PC-9 (cell line): ENCODE results near the gene ITPR3. TPM values are rescaled to one million over a fixed set of nuclear protein-coding genes. Genes with fewer than 3 reads are reported as not detected.

Experiments
- BruUV-seq: library from RNA; stranded (reverse); fragments of 400-500 nt; replicated peaks from 2 replicates; lab custom pipeline; 2021; lab: Mats Ljungman, UMichigan
- CTCF ChIA-PET: fragments of 300-600 bp; sonication (Branson Sonifier 250); formaldehyde crosslinking; loops from one replicate; lab custom pipeline; 2022; ENCODE audit warnings: antibody characterized with exemption; lab: Charles Lee
- POLR2A ChIA-PET: fragments of 300-600 bp; sonication (Branson Sonifier 250); formaldehyde crosslinking; loops from one replicate; lab custom pipeline; 2022; ENCODE audit warnings: antibody characterized with exemption; ENCODE audit not compliant: unreplicated experiment; lab: Charles Lee
- DNase-seq, 2 experiments: peaks; one replicate each; pipeline versions ENCODE4 v3.0.0 to v3.0.0-alpha.2; 2015 to 2022; ENCODE audit warnings: mixed read lengths in 1 of 2
- H2AFZ ChIP-seq: fragments of 200-600 bp; sonication (generic); 2 replicates; pipeline ENCODE4 v1.8.1; 2017; ENCODE audit warnings: antibody characterized with exemption
- H3F3A ChIP-seq: fragments of 200-600 bp; sonication (generic); 2 replicates; pipeline ENCODE4 v1.8.1; 2017; ENCODE audit warnings: antibody characterized with exemption, mild to moderate bottlenecking, low read depth; ENCODE audit not compliant: insufficient read depth
- H3K27ac ChIP-seq: fragments of 200-600 bp; sonication (generic); 2 replicates; pipeline ENCODE4 v1.6.1; 2016; ENCODE audit warnings: mixed run types
- H3K27me3 ChIP-seq: fragments of 200-600 bp; sonication (generic); 2 replicates; pipeline ENCODE4 v1.6.1; 2016; ENCODE audit warnings: low read depth, mixed run types; ENCODE audit not compliant: insufficient read depth
- H3K36me3 ChIP-seq: fragments of 200-600 bp; sonication (generic); 2 replicates; pipeline ENCODE4 v1.6.1; 2016; ENCODE audit warnings: low read depth, mixed run types
- H3K4me1 ChIP-seq: fragments of 200-600 bp; sonication (generic); replicated peaks from 2 replicates; pipeline ENCODE4 v1.6.1; 2016; ENCODE audit warnings: mixed run types; ENCODE audit not compliant: insufficient read depth
- H3K4me2 ChIP-seq: fragments of 200-600 bp; sonication (generic); 2 replicates; pipeline ENCODE4 v1.6.1; 2017; ENCODE audit warnings: mixed run types
- H3K4me3 ChIP-seq: fragments of 200-600 bp; sonication (generic); 2 replicates; pipeline ENCODE4 v1.6.1; 2016; ENCODE audit warnings: mixed run types
- H3K79me2 ChIP-seq: fragments of 200-600 bp; sonication (generic); 2 replicates; pipeline ENCODE4 v1.6.1; 2017; ENCODE audit warnings: low read depth, mixed run types
- H3K9me2 ChIP-seq: fragments of 200-600 bp; sonication (generic); 2 replicates; pipeline ENCODE4 v1.8.1; 2017; ENCODE audit warnings: mild to moderate bottlenecking; ENCODE audit not compliant: insufficient read depth
- H3K9me3 ChIP-seq: fragments of 200-600 bp; sonication (generic); 2 replicates; pipeline ENCODE4 v1.8.1; 2016; ENCODE audit warnings: low read depth; ENCODE audit not compliant: insufficient read depth
- H4K20me1 ChIP-seq: fragments of 200-600 bp; sonication (generic); 2 replicates; pipeline ENCODE4 v1.8.1; 2017; ENCODE audit not compliant: insufficient read depth
- CTCF ChIP-seq: fragments of 200-600 bp; sonication (generic); conservative IDR thresholded peaks from 2 replicates; pipeline ENCODE4 v1.6.1; 2017; ENCODE audit warnings: mixed run types, antibody characterized with exemption, mild to moderate bottlenecking, moderate library complexity
- EZH2 ChIP-seq: fragments of 200-600 bp; sonication (generic); IDR thresholded peaks from 2 replicates; pipeline ENCODE4 v1.8.0; 2017; ENCODE audit warnings: antibody characterized with exemption, low read depth
- intact Hi-C: fragments of 100-400 bp; cut with micrococcal nuclease; formaldehyde crosslinking; loops from one replicate; pipeline ENCODE4 v1.10.0; 2022; ENCODE audit not compliant: unreplicated experiment
- total RNA-seq: library from RNA; stranded (reverse); gene quantifications from 2 replicates; pipeline ENCODE4 v1.2.3, GENCODE V29; 2021

ITPR3 gene
- total RNA-seq, 1 experiment from 2014 or later, result 86.9 TPM

- no peak overlapping the region for H3K27ac ChIP-seq
- no peak overlapping the region for H3K4me2 ChIP-seq
- intact Hi-C loops, result no loop called here
- no peak overlapping the region for H2AFZ ChIP-seq
- H3K27me3 ChIP-seq, result no peaks in the 10 kb centered on the region
- no TSS peak for BruUV-seq
- ChIA-PET CTCF (no interaction called here), POLR2A (no interaction called here)
- TF ChIP-seq EZH2 (no peak), CTCF (no peak)
- no peaks in the 10 kb centered on the region for H3K9me2 ChIP-seq
- no peaks in the 10 kb centered on the region for H3K9me3 ChIP-seq
- H3K4me3 ChIP-seq, result no peak overlapping the region
- no peaks in the 10 kb centered on the region for H3K79me2 ChIP-seq
- peaks cover 35% of the 10 kb centered on the region for H3K4me1 ChIP-seq
- H3K36me3 ChIP-seq, result no peaks in the 10 kb centered on the region
- DNase-seq, result no peak
- no peaks in the 10 kb centered on the region for H4K20me1 ChIP-seq
- peaks cover 24% of the 10 kb centered on the region for H3F3A ChIP-seq
These were observed 33.6 kb upstream of the ITPR3 start for GRCh38 chr6:33587529-33587928.

- no peaks in the 10 kb centered on the region for H3K9me2 ChIP-seq
- TF ChIP-seq EZH2 (no peak), CTCF (no peak)
- POLR2A ChIA-PET, result no interaction called here
- H3K4me2 ChIP-seq, result peak overlapping the region; percentile 82; the same call in 1 of the 2 replicates
- H3F3A ChIP-seq, result peaks cover 24% of the 10 kb centered on the region
- no peaks in the 10 kb centered on the region for H3K36me3 ChIP-seq
- H3K27me3 ChIP-seq, result no peaks in the 10 kb centered on the region
- H3K4me3 ChIP-seq, result no peak overlapping the region
- no peak overlapping the region for H3K27ac ChIP-seq
- DNase-seq, result no peak
- no peaks in the 10 kb centered on the region for H3K79me2 ChIP-seq
- H4K20me1 ChIP-seq, result no peaks in the 10 kb centered on the region
- CTCF ChIA-PET, result no interaction called here
- H3K4me1 ChIP-seq, result peaks cover 35% of the 10 kb centered on the region
- BruUV-seq, result no TSS peak
- H2AFZ ChIP-seq, result no peak overlapping the region
- no peaks in the 10 kb centered on the region for H3K9me3 ChIP-seq
- intact Hi-C loops, result loop anchor here (1.0 kb wide), 1 partner anchor 111 kb away; no protein-coding TSS in a partner anchor
These were observed 32.2 kb upstream of the ITPR3 start for GRCh38 chr6:33588894-33589293.

GRCh38 chr6:33589392-33589730 is 31.8 kb upstream of the ITPR3 start:
- POLR2A ChIA-PET, result interaction anchor here (0.5 kb wide), 1 partner anchor 84 kb away, joined by 3 read pairs; no protein-coding TSS in a partner anchor

More at GRCh38 chr6:33589392-33589730, 31.8 kb upstream of the ITPR3 start:
- intact Hi-C loops, result loop anchor here (1.0 kb wide), 1 partner anchor 111 kb away; no protein-coding TSS in a partner anchor
- peaks cover 35% of the 10 kb centered on the region for H3K4me1 ChIP-seq
- H3F3A ChIP-seq, result peaks cover 25% of the 10 kb centered on the region
- H4K20me1 ChIP-seq, result no peaks in the 10 kb centered on the region
- H3K4me3 ChIP-seq, result no peak overlapping the region
- BruUV-seq, result no TSS peak
- H3K27me3 ChIP-seq, result no peaks in the 10 kb centered on the region
- DNase-seq, result no peak
- no peaks in the 10 kb centered on the region for H3K9me2 ChIP-seq
- H3K36me3 ChIP-seq, result no peaks in the 10 kb centered on the region
- H3K4me2 ChIP-seq, result peak overlapping the region; percentile 82
- no peak overlapping the region for H2AFZ ChIP-seq
- no peak for TF ChIP-seq EZH2
- no peak for TF ChIP-seq CTCF
- H3K9me3 ChIP-seq, result no peaks in the 10 kb centered on the region
- H3K79me2 ChIP-seq, result no peaks in the 10 kb centered on the region
- CTCF ChIA-PET, result interaction anchor here (0.8 to 1.2 kb wide), 4 partner anchors 49 to 111 kb away, joined by 3 to 12 read pairs (median 6); no protein-coding TSS in a partner anchor
- H3K27ac ChIP-seq, result peak overlapping the region; percentile 96
